RWPE1 (cell line): ENCODE data around the gene ZNF598.

Source experiments
- CTCF ChIA-PET: fragments of 350-600 bp; sonication (Branson Sonifier 250); formaldehyde crosslinking; extraction: SDS; loops from one replicate; lab custom pipeline; 2021; lab: Yijun Ruan, JAX
- POLR2A ChIA-PET: fragments of 400-600 bp; formaldehyde crosslinking; extraction: SDS; loops from one replicate; lab custom pipeline; 2020; ENCODE audit warnings: antibody characterized with exemption; ENCODE audit not compliant: low non-redundant PET; lab: Yijun Ruan, JAX
- DNase-seq: peaks from one replicate; pipeline ENCODE4 v3.0.0; 2012; ENCODE audit warnings: low spot score
- H3K27ac ChIP-seq: fragments of 450-650 bp; 2 replicates; pipeline ENCODE4 v1.5.1; 2017
- TF ChIP-seq, protein P1 (sequence below): fragments of 450-650 bp; conservative IDR thresholded peaks from 2 replicates; pipeline ENCODE4 v1.5.1; 2017; ENCODE audit warnings: low read depth, mild to moderate bottlenecking

ZNF598 gene

DNA sequence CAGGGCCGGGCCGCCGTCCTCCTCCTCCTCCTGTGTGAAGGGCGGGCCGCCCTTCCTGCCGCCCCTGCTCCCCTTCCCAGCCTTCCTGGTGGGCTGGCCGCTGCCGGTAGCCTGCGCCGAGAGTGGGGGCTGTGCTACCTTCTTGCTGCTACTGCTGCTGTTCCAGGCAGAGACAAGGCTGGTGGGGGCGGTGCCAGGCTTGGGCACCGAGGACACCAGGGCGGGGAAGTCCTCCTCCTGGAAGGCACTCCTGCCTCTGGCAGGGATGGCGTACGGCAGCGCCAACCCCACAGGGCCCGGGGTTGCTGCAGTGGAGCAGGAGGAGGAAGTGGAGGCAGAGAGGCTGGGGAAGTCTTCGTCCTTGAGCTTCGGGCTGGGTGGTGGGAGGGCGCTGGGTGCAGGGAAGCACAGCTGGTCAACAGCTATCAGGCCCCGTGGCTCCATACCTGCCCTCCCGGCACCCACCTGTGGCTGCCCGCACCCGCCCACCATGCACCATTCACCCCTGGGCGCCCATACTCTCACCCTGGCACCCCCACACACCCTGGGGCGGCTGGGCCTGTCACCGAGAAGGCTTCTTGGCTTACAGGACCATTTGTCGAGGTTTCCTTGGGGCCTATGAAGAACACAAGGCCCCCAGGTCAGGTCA lies 9.6 kb downstream of the ZNF598 start:
- peak overlapping the region; percentile 98 for H3K27ac ChIP-seq
- ChIA-PET CTCF (no interaction called here), POLR2A (interaction anchor here (0.6 kb wide), 1 partner anchor 511 kb away, joined by 5 read pairs; no protein-coding TSS in a partner anchor)
- TF ChIP-seq, protein P1, sequence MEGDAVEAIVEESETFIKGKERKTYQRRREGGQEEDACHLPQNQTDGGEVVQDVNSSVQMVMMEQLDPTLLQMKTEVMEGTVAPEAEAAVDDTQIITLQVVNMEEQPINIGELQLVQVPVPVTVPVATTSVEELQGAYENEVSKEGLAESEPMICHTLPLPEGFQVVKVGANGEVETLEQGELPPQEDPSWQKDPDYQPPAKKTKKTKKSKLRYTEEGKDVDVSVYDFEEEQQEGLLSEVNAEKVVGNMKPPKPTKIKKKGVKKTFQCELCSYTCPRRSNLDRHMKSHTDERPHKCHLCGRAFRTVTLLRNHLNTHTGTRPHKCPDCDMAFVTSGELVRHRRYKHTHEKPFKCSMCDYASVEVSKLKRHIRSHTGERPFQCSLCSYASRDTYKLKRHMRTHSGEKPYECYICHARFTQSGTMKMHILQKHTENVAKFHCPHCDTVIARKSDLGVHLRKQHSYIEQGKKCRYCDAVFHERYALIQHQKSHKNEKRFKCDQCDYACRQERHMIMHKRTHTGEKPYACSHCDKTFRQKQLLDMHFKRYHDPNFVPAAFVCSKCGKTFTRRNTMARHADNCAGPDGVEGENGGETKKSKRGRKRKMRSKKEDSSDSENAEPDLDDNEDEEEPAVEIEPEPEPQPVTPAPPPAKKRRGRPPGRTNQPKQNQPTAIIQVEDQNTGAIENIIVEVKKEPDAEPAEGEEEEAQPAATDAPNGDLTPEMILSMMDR: no peak
- no peak for DNase-seq

DNA sequence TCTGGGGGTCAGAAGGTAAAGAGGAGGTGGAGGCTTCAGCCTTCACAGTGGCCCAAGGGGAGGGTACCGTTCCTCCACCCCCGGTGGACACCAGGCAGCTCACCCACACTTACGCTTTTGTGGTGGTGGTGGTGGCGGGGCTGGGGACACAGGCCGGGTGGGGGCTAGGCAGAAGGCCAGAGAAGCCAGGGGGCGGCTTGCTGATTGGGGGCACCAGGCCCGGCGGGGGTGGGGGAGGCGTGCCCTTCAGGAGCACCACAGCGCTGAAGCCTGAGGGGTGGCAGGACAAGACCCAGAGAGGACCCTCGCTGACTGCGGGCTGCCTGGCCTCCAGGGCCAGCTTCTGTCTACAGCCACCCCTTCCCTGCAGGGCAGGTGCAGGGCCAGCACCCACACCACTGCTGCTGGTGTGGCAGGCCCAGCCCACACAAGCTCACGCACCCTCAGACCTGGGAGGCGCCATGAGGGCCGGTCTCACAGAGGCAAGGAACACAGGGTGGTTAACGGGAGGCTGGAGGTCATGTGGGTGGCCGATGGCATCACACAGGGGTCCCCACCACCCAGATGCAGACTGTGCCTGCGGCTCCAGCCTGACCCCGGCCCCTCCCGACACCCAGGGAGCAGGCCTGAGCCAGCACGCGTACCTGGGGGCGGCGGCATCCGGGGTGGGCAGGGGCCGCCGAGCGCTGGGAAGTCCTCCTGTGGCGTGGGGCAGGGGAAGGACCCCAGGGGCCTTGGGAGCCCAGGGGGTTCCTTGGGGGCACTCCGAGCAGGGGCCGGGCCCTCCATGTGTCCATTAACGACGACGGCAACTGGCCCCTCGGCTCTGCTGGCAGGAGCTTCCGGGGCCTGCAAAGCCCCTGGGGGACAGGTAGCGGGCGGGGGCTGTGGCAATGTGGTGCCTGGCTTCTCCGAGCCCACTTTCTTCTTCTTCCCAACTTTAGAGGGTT lies 10.5 kb downstream of the ZNF598 start:
- ChIA-PET CTCF (no interaction called here), POLR2A (no interaction called here)
- no peak for DNase-seq

DNA sequence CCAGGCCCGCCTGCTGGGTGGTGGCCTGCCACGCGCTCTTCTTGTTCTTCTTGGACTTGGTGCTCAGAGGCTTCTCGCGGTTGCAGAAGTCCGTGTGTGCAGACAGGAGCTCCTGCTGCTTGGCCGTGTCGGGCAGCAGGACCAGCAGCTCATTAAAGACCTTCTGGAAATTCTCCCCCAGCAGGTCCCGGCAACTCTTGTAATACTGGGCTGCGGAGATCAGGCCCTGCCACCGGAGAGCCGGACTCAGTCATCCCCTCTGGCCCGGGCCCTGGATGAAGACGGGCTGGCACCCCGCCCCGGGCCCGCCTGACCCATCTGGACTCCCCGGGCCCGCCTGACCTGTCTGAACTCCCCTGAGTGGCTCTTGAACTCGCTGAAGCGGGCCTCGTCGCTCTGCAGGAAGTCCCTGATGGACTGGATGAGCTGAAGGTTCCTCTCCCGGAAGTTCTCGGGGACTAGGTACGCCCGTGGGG lies 11.2 kb downstream of the ZNF598 start:
- TF ChIP-seq, protein P1: no peak
- peak overlapping the region; percentile 98 for H3K27ac ChIP-seq
- ChIA-PET CTCF (no interaction called here), POLR2A (no interaction called here)
- no peak for DNase-seq

More for the DNA sequence above, 10.5 kb downstream of the ZNF598 start:
- peak overlapping the region; percentile 98 for H3K27ac ChIP-seq
- TF ChIP-seq, protein P1: no peak

DNA sequence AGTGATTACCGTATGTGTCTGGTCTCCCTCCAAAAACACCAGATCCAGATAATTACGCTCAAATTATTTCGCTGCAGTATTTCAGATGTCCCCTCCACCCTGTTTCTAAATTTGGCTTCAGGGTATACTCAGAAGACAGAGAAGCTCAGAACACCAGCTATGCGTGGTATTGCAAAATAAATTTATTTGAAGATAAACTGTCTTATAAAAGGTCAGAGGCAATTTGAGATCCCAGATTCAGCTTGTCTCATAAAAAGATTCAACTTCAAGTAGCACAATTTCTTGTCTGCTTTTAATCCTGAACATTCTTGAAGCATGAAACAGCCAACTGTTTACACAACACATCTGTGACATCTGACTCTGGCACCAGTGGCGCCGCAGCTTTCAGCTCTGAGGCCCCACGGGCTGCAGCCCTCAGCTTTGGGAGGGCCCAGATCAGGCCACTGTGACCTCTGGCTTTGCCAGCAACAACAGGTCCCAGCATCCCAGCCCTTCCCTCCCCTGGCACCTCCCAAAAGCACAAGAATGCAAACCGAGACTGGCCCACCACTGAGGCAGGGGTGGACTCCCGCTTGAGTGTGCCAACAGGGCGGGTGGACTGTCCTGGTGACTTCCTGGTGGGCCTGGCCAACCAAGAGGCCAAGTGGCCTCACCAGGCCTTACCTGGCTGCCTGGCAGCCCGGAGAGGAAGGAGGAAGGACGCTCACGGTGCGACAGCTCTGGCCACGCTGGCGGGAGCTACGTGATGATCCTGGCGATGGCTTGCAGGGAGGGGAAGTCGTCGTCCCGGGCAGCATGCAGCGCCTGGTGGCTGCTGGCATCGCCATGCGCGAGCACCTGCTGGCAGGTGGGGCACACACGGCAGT lies 11.9 kb downstream of the ZNF598 start:
- TF ChIP-seq, protein P1: no peak
- ChIA-PET POLR2A (no interaction called here), CTCF (no interaction called here)
- DNase-seq: no peak
- peak overlapping the region; percentile 98 for H3K27ac ChIP-seq

DNA sequence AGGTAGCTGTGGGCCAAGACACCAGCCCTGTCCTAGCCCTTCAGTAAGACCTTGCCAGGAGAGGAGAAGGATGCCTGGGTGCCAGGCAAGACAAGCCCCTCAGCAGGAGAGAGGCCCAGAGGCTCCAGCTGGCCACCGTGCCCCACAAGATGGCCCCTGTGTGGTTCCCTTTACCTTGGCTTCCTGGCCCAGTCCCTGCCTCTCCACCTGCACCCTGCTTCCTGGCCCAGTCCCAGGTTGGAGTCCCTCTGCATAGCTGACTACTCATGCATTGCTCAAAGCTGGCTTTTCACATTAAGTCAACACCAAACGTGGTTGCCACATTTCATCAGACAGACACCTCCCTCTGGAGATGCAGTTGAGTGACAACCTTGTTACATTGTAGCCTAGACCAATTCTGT lies 15.9 kb downstream of the ZNF598 start:
- POLR2A ChIA-PET: interaction anchor here (0.6 kb wide), 1 partner anchor 29 kb away, joined by 3 read pairs; the partner anchor contains the start of gene RPS2
- TF ChIP-seq, protein P1: no peak
- H3K27ac ChIP-seq: peak overlapping the region; percentile 71
- CTCF ChIA-PET: interaction anchor here (0.7 kb wide), 1 partner anchor 45 kb away, joined by 3 read pairs; no protein-coding TSS in a partner anchor
- no peak for DNase-seq
